ENCODE results near the gene COL25A1.

COL25A1 gene

DNA sequence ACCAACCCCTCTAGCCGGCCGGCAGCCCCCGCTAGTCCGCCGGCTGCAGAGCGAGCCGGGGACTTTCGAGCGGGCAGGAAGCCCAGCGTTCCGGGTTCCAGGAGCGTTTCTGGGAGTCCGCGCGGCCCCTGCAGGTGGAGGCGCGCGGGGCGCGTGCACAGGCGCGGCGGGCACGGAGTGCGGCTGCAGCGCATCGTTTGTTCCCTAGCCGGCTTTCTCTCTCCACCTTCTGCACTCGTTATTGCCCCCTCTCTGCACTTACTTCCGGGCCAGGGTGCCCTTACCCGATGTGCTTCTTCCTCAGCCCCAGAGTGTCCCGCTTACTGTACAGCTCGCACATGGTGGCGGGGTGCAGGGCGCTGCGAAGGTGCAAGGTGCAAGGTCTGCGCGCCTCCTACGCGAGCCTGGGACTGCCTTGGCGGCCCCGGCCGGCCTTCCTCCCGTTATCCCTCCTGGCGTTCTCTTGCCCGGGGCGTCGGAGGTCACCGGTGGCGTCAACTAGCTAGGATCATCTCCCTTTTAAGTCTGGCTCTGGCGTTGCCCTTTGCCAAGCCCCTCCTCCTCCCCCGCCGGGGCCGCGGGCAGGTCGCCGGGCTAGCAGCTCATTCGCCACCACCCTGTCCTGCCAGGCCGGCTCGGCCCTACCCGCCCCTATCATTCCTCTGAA, 539.8 kb downstream of the COL25A1 start, which contains the start of gene ETNPPL:
Gene ETNPPL, minus strand, starts transcription at position 495 of the 667 bp plus-strand sequence. Its CDS starts 155 bp downstream, at position 340.
- no peak for DNase-seq (ENCODE audit: low read depth in 2 of 2)
